Suppressor macrophage treated with lipopolysaccharide for 4 hours (primary cell): ENCODE results near the gene ZSCAN29.
"Not testable (repeated sequence)": the region's sequence is repeated elsewhere in the genome, so short reads cannot be mapped to it uniquely, and the experiment has no call there.

Experiments
- DNase-seq: peaks from one replicate; pipeline ENCODE4 v3.0.0-alpha.2; 2020

ZSCAN29 gene

GRCh38 chr15:43370975-43371974 lies at the start of gene ZSCAN29, which contains the start of gene TUBGCP4:
Gene ZSCAN29 (minus strand): TSS chr15:43371043. CDS start chr15:43369913, 1,130 bp downstream.
Gene TUBGCP4 (plus strand): TSS chr15:43371101. CDS start chr15:43371355, 254 bp downstream.
- DNase-seq = peak; percentile 91

- no peak for DNase-seq
Observed at GRCh38 chr15:43420435-43420834, 49.6 kb upstream of the ZSCAN29 start.

GRCh38 chr15:43414196-43414595 lies 43.4 kb upstream of the ZSCAN29 start:
- DNase-seq = no peak

GRCh38 chr15:43412096-43412495 lies 41.3 kb upstream of the ZSCAN29 start:
- no peak for DNase-seq

- no peak for DNase-seq
Observed at GRCh38 chr15:43410572-43411214, 39.9 kb upstream of the ZSCAN29 start.

GRCh38 chr15:43408789-43409188 lies 37.9 kb upstream of the ZSCAN29 start:
- DNase-seq = no peak

GRCh38 chr15:43406808-43407207 lies 36.0 kb upstream of the ZSCAN29 start:
- no peak for DNase-seq

- no peak for DNase-seq
Observed at GRCh38 chr15:43406189-43406588, 35.3 kb upstream of the ZSCAN29 start.

GRCh38 chr15:43404130-43404529 lies 33.3 kb upstream of the ZSCAN29 start:
- no peak for DNase-seq

- no peak for DNase-seq
Observed at GRCh38 chr15:43403616-43404015, 32.8 kb upstream of the ZSCAN29 start.

GRCh38 chr15:43402255-43402654 lies 31.4 kb upstream of the ZSCAN29 start:
- no peak for DNase-seq

GRCh38 chr15:43393592-43393991 lies 22.7 kb upstream of the ZSCAN29 start:
- not testable (repeated sequence) for DNase-seq

GRCh38 chr15:43390723-43391122 lies 19.9 kb upstream of the ZSCAN29 start:
- peak; percentile 3 for DNase-seq

GRCh38 chr15:43383070-43383469 lies 12.2 kb upstream of the ZSCAN29 start:
- DNase-seq = no peak

GRCh38 chr15:43382310-43382709 lies 11.5 kb upstream of the ZSCAN29 start:
- DNase-seq = no peak

GRCh38 chr15:43378601-43379000 lies 7.8 kb upstream of the ZSCAN29 start:
- no peak for DNase-seq

GRCh38 chr15:43376017-43376705 lies 5.3 kb upstream of the ZSCAN29 start:
- peak; percentile 34 for DNase-seq

- peak; percentile 6 for DNase-seq
Observed at GRCh38 chr15:43370310-43370974, 401 bp downstream of the ZSCAN29 start.

GRCh38 chr15:43361313-43361903 lies 9.4 kb downstream of the ZSCAN29 start:
- no peak for DNase-seq

GRCh38 chr15:43360821-43361220 lies 10.0 kb downstream of the ZSCAN29 start:
- DNase-seq = no peak

GRCh38 chr15:43352693-43353382 lies 18.0 kb downstream of the ZSCAN29 start:
- DNase-seq = no peak

- DNase-seq = no peak
Observed at GRCh38 chr15:43347114-43347513, 23.7 kb downstream of the ZSCAN29 start.
